ENCODE measurements around the gene SPOCK3.
"Not testable (repeated sequence)": the region's sequence is repeated elsewhere in the genome, so short reads cannot be mapped to it uniquely, and the experiment has no call there.

SPOCK3 gene

GRCh38 chr4:166798126-166798525, 436.2 kb downstream of the SPOCK3 start:
- DNase-seq, result no peak

GRCh38 chr4:166777760-166778159, 456.5 kb downstream of the SPOCK3 start:
- DNase-seq, result no peak

GRCh38 chr4:166763018-166763417, 471.3 kb downstream of the SPOCK3 start:
- no peak for DNase-seq

GRCh38 chr4:166741742-166742141, 492.6 kb downstream of the SPOCK3 start:
- no peak for DNase-seq

GRCh38 chr4:166739215-166739614, 495.1 kb downstream of the SPOCK3 start:
- DNase-seq, result not testable (repeated sequence)

- DNase-seq, result no peak
Observed at GRCh38 chr4:166737430-166737829, 496.9 kb downstream of the SPOCK3 start.

GRCh38 chr4:166735553-166735952, 498.7 kb downstream of the SPOCK3 start:
- DNase-seq, result no peak

GRCh38 chr4:166734797-166735196, 499.5 kb downstream of the SPOCK3 start:
- DNase-seq, result no peak

GRCh38 chr4:166733686-166734085, 500.6 kb downstream of the SPOCK3 start:
- no peak for DNase-seq

GRCh38 chr4:166726832-166727231, 507.5 kb downstream of the SPOCK3 start:
- no peak for DNase-seq

GRCh38 chr4:166724369-166724768, 509.9 kb downstream of the SPOCK3 start:
- DNase-seq, result no peak

GRCh38 chr4:166723532-166724140, 510.7 kb downstream of the SPOCK3 start:
- DNase-seq, result no peak

- not testable (repeated sequence) for DNase-seq
Observed at GRCh38 chr4:166715748-166716713, 518.3 kb downstream of the SPOCK3 start.

GRCh38 chr4:166700592-166700991, 533.7 kb downstream of the SPOCK3 start:
- DNase-seq, result no peak

GRCh38 chr4:166688835-166689234, 545.5 kb downstream of the SPOCK3 start:
- no peak for DNase-seq

GRCh38 chr4:166687828-166688227, 546.5 kb downstream of the SPOCK3 start:
- no peak for DNase-seq

All from DMS79 treated with DMSO at 0.1 percent for 48 hours (cell line).